ENCODE measurements around the gene CASZ1.

The CASZ1 gene

DNA sequence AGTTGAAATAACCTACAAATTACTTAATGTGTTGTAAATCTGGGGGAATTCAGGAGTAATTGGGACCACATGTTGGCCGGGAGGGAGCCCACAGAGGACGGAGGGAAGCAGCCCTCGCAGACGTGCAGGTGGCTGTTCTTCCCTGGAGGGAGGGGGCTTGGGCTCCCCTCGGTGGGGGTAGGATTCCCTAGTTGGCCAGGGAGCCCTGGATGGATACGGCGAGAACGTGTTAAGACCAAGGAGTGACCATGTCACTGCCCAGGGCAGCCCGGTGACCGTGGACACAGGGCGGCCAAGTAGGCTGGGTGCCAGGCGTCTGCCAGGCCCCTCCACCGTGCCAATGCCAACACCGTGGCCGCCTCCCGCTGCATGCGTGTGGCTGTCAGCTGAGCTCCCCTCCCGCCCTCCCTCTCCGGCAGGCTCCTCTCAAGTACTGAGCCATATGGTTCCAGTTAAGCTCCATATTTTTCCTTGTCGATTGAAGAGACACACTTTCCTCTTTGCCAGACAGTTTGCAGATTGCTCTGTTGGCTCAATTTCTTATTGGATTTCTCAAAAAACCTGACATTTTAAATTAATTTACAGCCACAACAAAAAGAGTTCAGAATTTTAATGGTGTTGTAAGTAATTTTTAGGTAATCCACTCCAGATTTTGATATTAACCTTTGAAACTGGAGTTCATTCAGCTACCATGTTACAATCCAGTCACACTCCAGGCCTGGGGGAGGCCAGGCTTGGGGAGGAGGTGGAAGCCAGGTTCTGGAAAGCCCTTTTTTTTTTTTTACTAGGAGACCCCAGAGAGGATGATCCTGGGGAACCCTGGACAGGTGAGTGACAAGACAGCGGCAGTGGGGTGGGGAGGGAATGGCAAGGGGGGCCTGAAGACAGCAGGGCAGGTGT is 71.2 kb downstream of the CASZ1 start:
- no peak for DNase-seq (ENCODE audit: low read depth)

DNA sequence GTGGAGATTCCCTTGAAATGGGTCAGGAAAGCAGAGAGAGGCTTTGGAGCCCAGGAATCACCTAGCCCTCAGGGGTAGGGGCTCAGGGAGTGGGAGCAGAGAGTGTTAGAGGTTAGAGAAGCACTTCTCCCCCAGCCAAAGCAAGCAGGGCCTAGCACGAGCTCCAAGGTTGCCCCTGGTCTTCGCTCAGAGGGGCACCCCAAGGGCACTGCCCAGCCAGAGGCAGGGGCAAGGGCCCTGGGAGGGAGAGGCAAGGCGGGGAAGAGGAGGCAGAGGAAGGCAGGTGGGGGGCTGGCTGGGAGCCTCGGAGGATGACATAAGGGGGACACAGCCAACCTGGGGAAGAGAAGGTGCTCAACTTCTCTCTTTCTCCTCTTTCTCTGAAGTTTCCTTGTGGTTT is 71.9 kb downstream of the CASZ1 start:
- DNase-seq (ENCODE audit: low read depth) = no peak

DNA sequence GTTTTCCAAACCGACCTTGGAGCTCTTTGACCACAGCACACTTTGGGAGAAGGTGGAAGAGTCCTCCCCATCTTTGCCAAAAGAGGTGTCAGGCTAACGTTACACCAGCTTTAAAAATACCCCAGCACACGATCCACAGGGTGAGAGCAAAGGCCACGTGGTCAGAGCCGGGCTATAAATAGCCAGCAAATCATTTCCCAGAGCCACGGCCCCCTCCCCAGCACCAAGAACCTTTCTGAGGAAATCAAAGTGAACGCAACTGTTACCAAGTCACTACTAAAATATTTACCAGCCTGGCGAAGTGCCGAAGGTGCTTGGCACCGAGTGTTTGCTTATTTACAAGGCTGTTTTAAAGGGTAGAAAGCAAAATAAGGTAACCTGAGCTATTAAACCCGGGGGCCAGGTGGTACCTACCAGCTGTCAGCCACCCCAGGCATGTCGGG is 72.4 kb downstream of the CASZ1 start:
- DNase-seq (ENCODE audit: low read depth) = no peak

DNA sequence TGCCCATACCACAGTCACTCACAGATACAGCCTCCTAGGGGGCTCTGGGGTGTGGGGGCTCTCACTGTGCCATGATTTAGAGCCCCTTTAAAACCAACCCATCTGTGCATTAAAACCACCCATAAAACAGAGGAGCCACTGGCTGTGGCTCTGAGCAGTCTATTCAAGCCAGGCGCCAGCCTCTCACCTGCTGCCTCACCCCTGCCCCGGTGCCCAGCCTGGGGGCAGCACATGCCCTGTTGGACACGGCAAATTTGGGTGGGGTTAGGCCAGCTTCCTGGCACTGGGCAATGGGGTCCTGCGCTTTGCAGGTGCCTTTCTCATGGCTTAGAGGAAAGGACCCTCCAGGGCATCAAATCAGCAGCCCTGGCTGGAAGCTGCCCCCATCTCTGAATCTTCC is 73.1 kb downstream of the CASZ1 start:
- DNase-seq (ENCODE audit: low read depth) = no peak

- DNase-seq (ENCODE audit: low read depth) = no peak
Observed at GRCh38 chr1:10722803-10723202, 73.6 kb downstream of the CASZ1 start.

DNA sequence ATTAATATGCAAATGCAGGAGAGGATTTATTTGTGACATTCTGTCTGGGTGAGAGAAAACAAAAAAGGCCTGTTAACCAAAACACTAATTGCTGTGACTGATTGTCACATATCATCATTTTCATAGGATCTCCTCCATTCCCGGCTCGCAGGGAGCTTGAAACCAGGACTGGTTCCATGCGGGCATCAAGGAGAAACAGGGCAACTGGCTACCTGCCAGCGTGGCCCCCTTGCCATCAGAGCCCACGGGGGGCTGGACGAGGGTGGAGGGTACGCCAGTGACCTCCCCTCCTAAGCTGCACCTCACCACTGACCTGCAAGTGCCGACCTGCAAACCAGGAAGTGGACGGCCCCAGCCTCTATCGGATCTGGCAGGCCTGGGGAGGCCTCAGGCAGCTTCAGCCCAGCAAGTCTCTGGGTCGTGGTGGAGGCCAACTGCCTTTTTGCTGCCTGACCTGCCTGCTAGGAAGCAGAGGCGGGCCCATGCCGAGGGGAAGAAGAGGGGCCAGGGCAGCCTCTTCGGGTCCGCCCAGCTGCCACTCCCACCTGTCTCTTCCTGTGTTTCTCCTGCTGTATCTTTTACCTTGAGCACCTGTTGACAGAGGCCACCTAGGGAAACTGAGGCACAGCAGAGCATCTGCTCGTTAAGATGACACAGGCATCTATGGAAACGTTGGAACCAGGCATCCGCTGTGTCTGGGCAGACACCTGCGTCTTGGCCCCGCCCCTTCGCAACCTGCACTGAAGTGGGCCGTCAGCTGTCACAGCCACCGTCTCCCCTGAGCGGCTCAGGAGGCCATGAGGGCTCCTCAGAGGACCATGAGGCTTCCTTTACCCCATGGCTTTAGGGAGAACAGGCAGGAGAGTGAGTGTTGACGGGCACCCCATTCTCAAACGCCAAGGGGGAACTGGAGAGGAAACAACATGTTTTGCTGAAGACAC is 74.8 kb downstream of the CASZ1 start:
- DNase-seq (ENCODE audit: low read depth) = no peak

- no peak for DNase-seq (ENCODE audit: low read depth)
Observed at GRCh38 chr1:10720635-10721034, 75.8 kb downstream of the CASZ1 start.

- DNase-seq (ENCODE audit: low read depth) = no peak
Observed at GRCh38 chr1:10718083-10718415, 78.4 kb downstream of the CASZ1 start.

DNA sequence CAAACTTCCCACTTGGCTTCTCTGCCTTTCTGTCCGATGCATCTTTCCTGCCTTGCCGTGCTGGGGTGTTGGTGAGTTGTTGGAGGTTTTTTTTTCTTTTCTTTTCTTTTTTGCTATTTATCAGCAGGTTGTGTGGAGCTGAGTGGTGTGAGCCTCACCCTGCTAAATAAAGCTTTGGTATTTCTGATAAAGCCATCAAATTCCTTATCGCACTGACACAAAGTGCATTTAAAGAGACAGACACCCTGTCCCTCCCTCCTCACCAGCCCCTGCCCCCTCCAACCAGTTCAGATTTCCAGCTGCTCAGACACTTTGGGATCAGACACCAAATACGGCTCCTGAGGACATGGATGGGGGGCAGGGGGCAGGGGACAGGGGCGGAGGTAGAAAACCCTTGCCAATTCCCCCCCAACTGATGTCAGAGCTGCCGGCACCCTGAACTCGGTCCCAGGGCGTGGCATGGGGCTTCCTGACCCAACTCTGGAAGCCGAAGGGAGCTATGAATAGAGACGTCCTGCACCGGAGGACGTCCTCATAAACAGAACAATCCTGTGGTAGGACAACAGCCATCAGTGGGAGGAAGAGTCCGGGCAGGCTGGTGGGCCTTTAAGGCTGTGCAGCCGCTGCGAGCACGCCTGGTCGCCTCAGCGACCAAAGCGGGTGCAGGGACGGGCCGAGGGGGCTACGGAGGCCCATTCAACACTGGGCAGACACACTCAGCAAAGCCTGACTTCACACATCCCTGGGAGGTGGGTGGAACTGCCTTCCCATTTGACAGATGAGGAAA is 79.0 kb downstream of the CASZ1 start:
- no peak for DNase-seq (ENCODE audit: low read depth)

DNA sequence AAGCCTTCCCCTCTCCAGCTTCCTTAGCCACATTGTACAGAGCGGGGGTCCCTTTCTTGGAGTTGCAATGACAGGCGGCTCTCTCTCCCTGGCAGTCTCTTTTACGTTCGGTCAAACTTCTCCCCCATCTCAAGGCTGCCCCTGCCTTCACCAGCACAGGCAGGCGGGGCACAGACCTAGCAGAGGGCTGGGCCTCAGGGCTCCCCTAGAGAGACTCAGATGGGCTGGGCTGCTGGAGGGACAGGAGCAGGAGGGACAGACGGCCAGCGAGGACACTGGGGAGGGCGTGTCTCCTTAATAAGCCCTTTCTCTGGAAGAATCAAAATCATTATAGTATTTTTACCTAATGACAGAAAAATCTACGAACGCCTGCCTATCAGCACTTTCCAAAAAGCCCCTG is 79.6 kb downstream of the CASZ1 start:
- DNase-seq (ENCODE audit: low read depth) = no peak

DNA sequence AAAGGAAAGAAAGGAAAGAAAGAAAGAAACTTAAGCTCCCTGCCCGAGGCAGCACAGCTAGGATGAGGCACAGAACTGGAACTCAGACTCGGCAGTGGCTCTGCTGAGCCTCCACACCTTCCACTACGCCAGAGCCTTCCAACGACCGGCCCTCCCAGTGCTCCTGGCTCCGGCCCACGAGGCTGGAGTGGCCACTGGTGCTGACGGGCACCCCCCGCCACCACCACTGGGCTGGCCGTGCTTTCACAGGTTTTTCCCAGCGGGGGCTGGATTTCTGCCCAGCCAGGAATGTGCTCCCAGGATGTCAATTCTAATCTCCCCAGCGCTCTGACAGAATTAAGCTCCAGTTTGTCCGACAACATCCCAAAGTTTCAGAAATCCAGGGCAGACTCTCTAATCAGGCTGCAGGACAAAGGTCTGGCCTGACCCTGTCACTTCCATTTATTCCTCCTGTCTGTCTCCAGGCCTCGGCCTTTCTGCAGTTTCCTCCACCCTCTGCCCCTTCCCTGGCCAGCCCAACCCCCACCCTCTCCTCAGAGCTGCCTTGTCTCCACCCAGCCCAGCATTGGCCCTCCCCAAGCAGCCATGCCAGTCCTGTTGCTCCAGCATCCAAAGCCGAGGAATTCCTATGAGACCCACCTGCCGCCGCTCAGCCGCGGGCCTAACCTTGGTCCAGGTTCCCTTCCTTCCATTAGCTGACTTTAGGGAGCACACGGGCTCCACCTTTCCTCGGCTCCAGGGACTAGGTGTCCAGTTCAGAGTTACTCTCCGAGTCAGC is 81.9 kb downstream of the CASZ1 start:
- no peak for DNase-seq (ENCODE audit: low read depth)

GRCh38 chr1:10713614-10714013 is 82.8 kb downstream of the CASZ1 start:
- DNase-seq (ENCODE audit: low read depth) = no peak

DNA sequence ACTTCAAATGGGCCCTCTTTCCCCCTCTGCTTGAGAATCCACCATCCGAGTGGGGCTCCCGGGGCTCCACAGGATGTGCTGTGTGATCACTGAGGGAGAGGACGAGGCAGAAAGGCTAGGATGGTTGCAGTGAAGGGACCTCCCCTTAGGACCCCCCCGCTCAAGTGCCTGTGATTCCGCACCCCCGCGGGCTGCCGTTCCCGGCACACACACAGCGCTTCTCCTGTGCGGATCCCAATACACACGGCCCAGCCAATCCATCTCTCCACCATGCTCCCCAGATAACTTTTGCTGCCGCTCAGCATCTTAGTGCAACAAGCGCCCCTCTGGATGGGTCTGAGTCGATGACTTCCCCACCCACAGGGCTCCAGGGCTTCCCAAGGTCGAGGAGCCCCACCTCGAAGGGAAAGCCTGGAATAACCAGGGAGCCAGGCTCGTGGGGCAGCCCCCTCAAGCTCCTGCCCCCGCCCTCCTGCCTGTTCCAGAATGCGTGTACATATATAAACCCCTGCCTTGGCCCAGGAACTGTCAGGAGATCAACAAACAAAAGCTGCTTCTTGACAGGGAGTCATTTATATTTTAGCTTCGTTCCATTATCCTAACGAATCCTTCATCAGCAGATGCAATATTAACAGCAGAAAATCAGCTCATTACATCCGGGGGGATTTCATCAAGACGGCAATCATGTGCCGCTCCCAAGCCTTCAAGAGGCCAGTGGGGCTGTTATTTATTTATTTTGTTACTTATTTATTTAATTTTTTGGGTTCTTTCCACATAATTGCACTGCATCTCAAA is 83.7 kb downstream of the CASZ1 start:
- no peak for DNase-seq (ENCODE audit: low read depth)

DNA sequence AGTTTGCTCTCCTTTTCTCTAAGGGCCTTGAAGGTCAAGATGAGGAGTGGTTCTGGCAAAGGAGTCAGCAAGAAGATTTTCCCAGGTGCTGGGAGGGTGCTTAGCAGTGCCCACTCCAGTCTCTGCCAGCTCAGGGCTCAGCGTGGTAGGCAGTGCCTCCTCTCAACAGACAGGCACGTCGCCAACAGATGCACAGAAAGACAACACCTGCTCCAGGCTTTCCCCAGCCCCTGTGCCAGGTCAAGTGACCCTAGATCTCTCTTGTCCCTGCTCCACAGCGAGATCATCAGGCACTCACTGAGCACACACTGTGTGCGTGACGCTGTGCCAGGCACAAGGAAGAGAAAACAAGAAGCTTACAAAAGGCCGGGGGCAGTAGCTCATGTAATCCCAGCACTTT is 86.0 kb downstream of the CASZ1 start:
- no peak for DNase-seq (ENCODE audit: low read depth)

GRCh38 chr1:10709646-10710045 is 86.8 kb downstream of the CASZ1 start:
- DNase-seq (ENCODE audit: low read depth) = no peak

DNA sequence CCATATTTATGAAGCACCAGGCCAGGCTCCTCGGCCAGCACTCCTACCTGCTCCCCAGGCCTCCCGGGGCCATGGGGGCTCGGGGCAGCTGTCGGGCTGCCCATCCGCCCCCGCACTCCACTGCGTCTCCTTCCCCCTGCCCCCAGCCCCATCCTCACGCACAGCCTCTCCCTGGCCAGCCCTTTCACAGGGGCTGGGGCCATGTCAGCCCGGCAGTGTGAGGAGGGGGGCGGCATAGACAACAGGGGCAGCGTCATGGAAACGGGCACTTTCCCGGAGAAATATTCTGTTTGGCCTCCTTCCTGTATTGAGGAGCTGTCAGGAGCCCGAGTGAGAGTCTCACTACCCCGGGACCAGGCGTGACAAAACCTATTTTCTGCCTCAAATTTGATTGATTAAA is 87.3 kb downstream of the CASZ1 start:
- DNase-seq (ENCODE audit: low read depth) = no peak

DNA sequence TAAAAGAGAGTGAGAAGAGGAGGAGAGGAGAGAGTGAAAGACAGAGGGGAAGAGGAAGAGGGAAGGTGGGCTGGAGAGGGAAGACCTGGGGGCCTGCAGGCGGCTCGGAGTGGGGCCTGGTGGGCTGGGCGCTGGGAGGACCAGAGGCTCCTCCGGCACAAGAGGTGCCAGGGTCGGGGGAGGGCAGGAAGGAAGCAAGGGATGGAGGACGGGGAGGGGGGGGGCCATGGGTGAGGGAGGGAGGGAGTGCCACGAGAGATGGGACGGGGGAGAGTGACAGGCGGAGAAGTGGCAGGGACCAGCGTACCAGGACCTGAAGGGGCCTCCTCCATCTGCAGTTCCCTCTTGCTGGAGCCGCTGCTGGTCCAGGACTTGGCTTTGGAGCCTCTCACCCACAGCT is 87.7 kb downstream of the CASZ1 start:
- no peak for DNase-seq (ENCODE audit: low read depth)

GRCh38 chr1:10707208-10707607 is 89.2 kb downstream of the CASZ1 start:
- DNase-seq (ENCODE audit: low read depth) = no peak

DNA sequence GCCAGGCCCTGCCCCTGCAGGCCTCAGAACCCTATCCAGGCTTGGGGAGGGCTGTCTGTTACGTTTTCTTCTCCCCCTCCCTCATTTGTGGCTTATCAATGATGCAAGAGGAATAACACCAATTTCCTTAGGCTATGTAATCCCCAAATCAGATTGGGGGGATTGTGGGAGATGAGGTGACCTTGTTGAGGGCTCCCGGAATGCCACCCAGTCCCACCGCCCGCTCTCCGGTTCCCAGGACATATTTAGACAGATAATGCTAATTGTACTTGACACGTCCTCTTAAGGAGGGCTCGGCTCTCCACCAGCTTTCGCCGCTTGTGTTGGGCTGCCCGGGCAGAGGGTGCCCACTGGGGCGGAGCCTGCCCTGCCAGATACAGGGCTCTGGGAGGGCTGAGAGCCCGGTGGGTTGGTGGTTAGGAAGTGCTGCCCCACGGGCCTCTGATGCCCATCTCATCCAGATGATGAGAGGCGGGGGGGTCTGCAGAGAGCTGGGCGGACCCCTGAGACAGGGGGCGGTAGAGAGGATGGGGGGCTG is 90.0 kb downstream of the CASZ1 start:
- DNase-seq (ENCODE audit: low read depth) = no peak

DNA sequence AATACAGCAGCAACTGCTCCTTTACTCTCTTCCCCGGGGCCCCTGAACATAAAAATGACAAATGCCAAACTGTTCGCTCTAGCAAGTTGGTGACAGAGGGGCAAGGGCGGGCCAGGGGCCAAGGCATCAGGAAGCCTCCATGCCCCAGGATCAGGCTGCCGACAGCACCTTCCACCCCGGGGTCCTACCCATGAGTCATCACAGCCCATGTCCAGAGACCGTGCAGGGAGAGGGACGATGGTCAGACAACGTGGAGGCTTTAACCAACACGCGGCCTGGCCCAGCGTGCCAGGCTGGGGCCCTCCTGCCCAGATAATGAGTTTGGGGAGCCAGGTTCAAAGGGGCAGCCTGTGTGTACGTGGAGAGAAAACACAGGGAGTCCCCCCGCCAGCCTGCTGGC is 90.5 kb downstream of the CASZ1 start:
- DNase-seq (ENCODE audit: low read depth) = no peak

Data from stimulated activated CD4-positive, alpha-beta T cell treated with anti-CD3 and anti-CD28 coated beads, Interleukin-2, amount 100 ng/mL, for 4 hours (primary cell).